ENCODE data around the gene PGAM2.

The PGAM2 gene

GRCh38 chr7:44066111-44066460, 719 bp upstream of the PGAM2 start:
- peaks cover 7% of the 10 kb centered on the region for H3K36me3 ChIP-seq (ENCODE audit: control insufficient read depth, insufficient read depth, low read length)
- no peak overlapping the region for H3K4me3 ChIP-seq (replicated peaks; ENCODE audit: low read depth, low read length)
- DNase-seq (ENCODE audit: extremely low read depth, insufficient read length): no peak
- TF ChIP-seq, protein P1, sequence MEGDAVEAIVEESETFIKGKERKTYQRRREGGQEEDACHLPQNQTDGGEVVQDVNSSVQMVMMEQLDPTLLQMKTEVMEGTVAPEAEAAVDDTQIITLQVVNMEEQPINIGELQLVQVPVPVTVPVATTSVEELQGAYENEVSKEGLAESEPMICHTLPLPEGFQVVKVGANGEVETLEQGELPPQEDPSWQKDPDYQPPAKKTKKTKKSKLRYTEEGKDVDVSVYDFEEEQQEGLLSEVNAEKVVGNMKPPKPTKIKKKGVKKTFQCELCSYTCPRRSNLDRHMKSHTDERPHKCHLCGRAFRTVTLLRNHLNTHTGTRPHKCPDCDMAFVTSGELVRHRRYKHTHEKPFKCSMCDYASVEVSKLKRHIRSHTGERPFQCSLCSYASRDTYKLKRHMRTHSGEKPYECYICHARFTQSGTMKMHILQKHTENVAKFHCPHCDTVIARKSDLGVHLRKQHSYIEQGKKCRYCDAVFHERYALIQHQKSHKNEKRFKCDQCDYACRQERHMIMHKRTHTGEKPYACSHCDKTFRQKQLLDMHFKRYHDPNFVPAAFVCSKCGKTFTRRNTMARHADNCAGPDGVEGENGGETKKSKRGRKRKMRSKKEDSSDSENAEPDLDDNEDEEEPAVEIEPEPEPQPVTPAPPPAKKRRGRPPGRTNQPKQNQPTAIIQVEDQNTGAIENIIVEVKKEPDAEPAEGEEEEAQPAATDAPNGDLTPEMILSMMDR (IDR thresholded peaks at IDR 0.05; ENCODE audit: insufficient read depth, low read length, poor library complexity, severe bottlenecking): no peak
- H3K27me3 ChIP-seq (replicated peaks; ENCODE audit: control insufficient read depth, insufficient read depth, low read length): no peaks in the 10 kb centered on the region

- H3K4me3 ChIP-seq (replicated peaks; ENCODE audit: low read depth, low read length): no peak overlapping the region
- TF ChIP-seq, protein P1 (IDR thresholded peaks at IDR 0.05; ENCODE audit: insufficient read depth, low read length, poor library complexity, severe bottlenecking): no peak
- DNase-seq (ENCODE audit: extremely low read depth, insufficient read length): no peak
Measured at GRCh38 chr7:44064791-44065430, 456 bp downstream of the PGAM2 start.

GRCh38 chr7:44063894-44064651, 1.3 kb downstream of the PGAM2 start:
- DNase-seq (ENCODE audit: extremely low read depth, insufficient read length): no peak
- TF ChIP-seq, protein P1 (IDR thresholded peaks at IDR 0.05; ENCODE audit: insufficient read depth, low read length, poor library complexity, severe bottlenecking): no peak
- Histone ChIP-seq H3K4me3 (replicated peaks; ENCODE audit: low read depth, low read length) (no peak overlapping the region), H3K27me3 (replicated peaks; ENCODE audit: control insufficient read depth, insufficient read depth, low read length) (no peaks in the 10 kb centered on the region), H3K36me3 (ENCODE audit: control insufficient read depth, insufficient read depth, low read length) (peaks cover 22% of the 10 kb centered on the region)

More at GRCh38 chr7:44064791-44065430, 456 bp downstream of the PGAM2 start:
- peaks cover 13% of the 10 kb centered on the region for H3K36me3 ChIP-seq (ENCODE audit: control insufficient read depth, insufficient read depth, low read length)
- H3K27me3 ChIP-seq (replicated peaks; ENCODE audit: control insufficient read depth, insufficient read depth, low read length): no peaks in the 10 kb centered on the region

GRCh38 chr7:44063547-44063893, 1.8 kb downstream of the PGAM2 start:
- H3K27me3 ChIP-seq (replicated peaks; ENCODE audit: control insufficient read depth, insufficient read depth, low read length): no peaks in the 10 kb centered on the region
- no peak overlapping the region for H3K4me3 ChIP-seq (replicated peaks; ENCODE audit: low read depth, low read length)
- DNase-seq (ENCODE audit: extremely low read depth, insufficient read length): no peak
- TF ChIP-seq, protein P1 (IDR thresholded peaks at IDR 0.05; ENCODE audit: insufficient read depth, low read length, poor library complexity, severe bottlenecking): no peak
- H3K36me3 ChIP-seq (ENCODE audit: control insufficient read depth, insufficient read depth, low read length): peaks cover 26% of the 10 kb centered on the region

- H3K36me3 ChIP-seq (ENCODE audit: control insufficient read depth, insufficient read depth, low read length): peaks cover 32% of the 10 kb centered on the region
Measured at GRCh38 chr7:44062903-44063295, 2.5 kb downstream of the PGAM2 start.

More at GRCh38 chr7:44062903-44063295, 2.5 kb downstream of the PGAM2 start:
- DNase-seq (ENCODE audit: extremely low read depth, insufficient read length): no peak
- TF ChIP-seq, protein P1 (IDR thresholded peaks at IDR 0.05; ENCODE audit: insufficient read depth, low read length, poor library complexity, severe bottlenecking): no peak
- Histone ChIP-seq H3K4me3 (replicated peaks; ENCODE audit: low read depth, low read length) (no peak overlapping the region), H3K27me3 (replicated peaks; ENCODE audit: control insufficient read depth, insufficient read depth, low read length) (no peaks in the 10 kb centered on the region)
